HEK293T (cell line): Measurements from ENCODE around the gene VPS9D1.

Experiments used
- CTCF ChIA-PET: fragments of 350-600 bp; formaldehyde crosslinking; extraction: SDS; loops from one replicate; lab custom pipeline; 2021; ENCODE audit warnings: antibody characterized with exemption, inconsistent platforms; lab: Yijun Ruan, JAX
- POLR2A ChIA-PET: fragments of 350-600 bp; formaldehyde crosslinking; extraction: SDS; loops from one replicate; lab custom pipeline; 2020; ENCODE audit warnings: antibody characterized with exemption, inconsistent platforms; lab: Yijun Ruan, JAX
- DNase-seq: peaks from one replicate; pipeline ENCODE4 v3.0.0; 2012; ENCODE audit warnings: mixed read lengths; ENCODE audit errors: extremely low spot score
- ARNT ChIP-seq: fragments of 450-650 bp; IDR thresholded peaks from 2 replicates; pipeline ENCODE4 v1.6.1; 2017; ENCODE audit warnings: mild to moderate bottlenecking
- BHLHE40 ChIP-seq: fragments of 450-650 bp; IDR thresholded peaks from 2 replicates; pipeline ENCODE4 v1.6.1; 2016; ENCODE audit warnings: mild to moderate bottlenecking, moderate library complexity, borderline replicate concordance
- CTBP1 ChIP-seq: fragments of 450-650 bp; IDR thresholded peaks from 2 replicates; pipeline ENCODE4 v1.6.1; 2016; ENCODE audit warnings: borderline replicate concordance
- ELF4 ChIP-seq: fragments of 450-650 bp; IDR thresholded peaks from 2 replicates; pipeline ENCODE4 v1.6.1; 2017; ENCODE audit warnings: antibody characterized with exemption
- FOXA1 ChIP-seq: fragments of 450-650 bp; IDR thresholded peaks from 2 replicates; pipeline ENCODE4 v1.6.1; 2016; ENCODE audit warnings: mild to moderate bottlenecking
- FOXK2 ChIP-seq: fragments of 450-650 bp; IDR thresholded peaks from 2 replicates; pipeline ENCODE4 v1.6.1; 2016; ENCODE audit warnings: mild to moderate bottlenecking
- FOXM1 ChIP-seq: fragments of 450-650 bp; IDR thresholded peaks from 2 replicates; pipeline ENCODE4 v1.6.1; 2017; ENCODE audit warnings: mild to moderate bottlenecking, borderline replicate concordance
- HDGF ChIP-seq: fragments of 450-650 bp; IDR thresholded peaks from 2 replicates; pipeline ENCODE4 v1.6.1; 2017; ENCODE audit warnings: antibody characterized with exemption, borderline replicate concordance
- L3MBTL2 ChIP-seq: fragments of 450-650 bp; conservative IDR thresholded peaks from 2 replicates; pipeline ENCODE4 v1.6.1; 2016; ENCODE audit warnings: mild to moderate bottlenecking
- LEF1 ChIP-seq: fragments of 450-650 bp; IDR thresholded peaks from 2 replicates; pipeline ENCODE4 v1.6.1; 2017; ENCODE audit warnings: mild to moderate bottlenecking, borderline replicate concordance
- NFRKB ChIP-seq: fragments of 450-650 bp; IDR thresholded peaks from 2 replicates; pipeline ENCODE4 v1.6.1; 2016; ENCODE audit warnings: mild to moderate bottlenecking, moderate library complexity
- SP1 ChIP-seq: fragments of 450-650 bp; IDR thresholded peaks from 2 replicates; pipeline ENCODE4 v1.6.1; 2017
- SUZ12 ChIP-seq: fragments of 450-650 bp; IDR thresholded peaks from 2 replicates; pipeline ENCODE4 v1.6.1; 2016; ENCODE audit warnings: mild to moderate bottlenecking
- TARDBP ChIP-seq: fragments of 450-650 bp; IDR thresholded peaks from 2 replicates; pipeline ENCODE4 v1.6.1; 2016
- ZNF384 ChIP-seq: fragments of 450-650 bp; IDR thresholded peaks from 2 replicates; pipeline ENCODE4 v1.6.1; 2016
- TF ChIP-seq, protein P1 (sequence below): fragments of 450-650 bp; IDR thresholded peaks from 2 replicates; pipeline ENCODE4 v1.6.1; 2016

Gene VPS9D1

GRCh38 chr16:89708481-89708931 is 12.2 kb downstream of the VPS9D1 start:
- no peak for DNase-seq
- no peak for TF ChIP-seq FOXA1
- no peak for TF ChIP-seq ELF4
- no peak for TF ChIP-seq LEF1
- TF ChIP-seq TARDBP = no peak
- TF ChIP-seq, protein P1, sequence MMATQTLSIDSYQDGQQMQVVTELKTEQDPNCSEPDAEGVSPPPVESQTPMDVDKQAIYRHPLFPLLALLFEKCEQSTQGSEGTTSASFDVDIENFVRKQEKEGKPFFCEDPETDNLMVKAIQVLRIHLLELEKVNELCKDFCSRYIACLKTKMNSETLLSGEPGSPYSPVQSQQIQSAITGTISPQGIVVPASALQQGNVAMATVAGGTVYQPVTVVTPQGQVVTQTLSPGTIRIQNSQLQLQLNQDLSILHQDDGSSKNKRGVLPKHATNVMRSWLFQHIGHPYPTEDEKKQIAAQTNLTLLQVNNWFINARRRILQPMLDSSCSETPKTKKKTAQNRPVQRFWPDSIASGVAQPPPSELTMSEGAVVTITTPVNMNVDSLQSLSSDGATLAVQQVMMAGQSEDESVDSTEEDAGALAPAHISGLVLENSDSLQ = no peak
- TF ChIP-seq SUZ12 = no peak
- TF ChIP-seq SP1 = no peak
- TF ChIP-seq CTBP1 = no peak
- no peak for TF ChIP-seq ZNF384
- TF ChIP-seq ARNT = no peak
- TF ChIP-seq HDGF = no peak
- TF ChIP-seq FOXK2 = no peak
- no peak for TF ChIP-seq BHLHE40
- no peak for TF ChIP-seq FOXM1
- no peak for TF ChIP-seq L3MBTL2
- TF ChIP-seq NFRKB = no peak
- POLR2A ChIA-PET = interaction anchor here (0.9 to 1.2 kb wide), 2 partner anchors 12 to 165 kb away, joined by 3 read pairs; partner anchors contain the start of genes TCF25 and VPS9D1
- CTCF ChIA-PET = no interaction called here

GRCh38 chr16:89707695-89708094 is 13.0 kb downstream of the VPS9D1 start:
- DNase-seq = no peak
- no peak for TF ChIP-seq SUZ12
- TF ChIP-seq CTBP1 = no peak
- TF ChIP-seq TARDBP = no peak
- TF ChIP-seq NFRKB = no peak
- TF ChIP-seq HDGF = no peak
- TF ChIP-seq ARNT = no peak
- TF ChIP-seq BHLHE40 = no peak
- TF ChIP-seq SP1 = no peak
- no peak for TF ChIP-seq FOXK2
- TF ChIP-seq ELF4 = no peak
- TF ChIP-seq FOXA1 = no peak
- no peak for TF ChIP-seq ZNF384
- TF ChIP-seq, protein P1 = no peak
- CTCF ChIA-PET = no interaction called here
- POLR2A ChIA-PET = interaction anchor here (1.8 to 2.2 kb wide), 2 partner anchors 9 to 13 kb away, joined by 5 to 14 read pairs; no protein-coding TSS in a partner anchor

- TF ChIP-seq, protein P1 = no peak
- TF ChIP-seq LEF1 (no peak), FOXA1 (no peak), TARDBP (no peak), FOXK2 (no peak), SUZ12 (no peak), ARNT (no peak), HDGF (no peak), ZNF384 (no peak), SP1 (no peak), FOXM1 (no peak), BHLHE40 (no peak), ELF4 (no peak), CTBP1 (no peak), L3MBTL2 (no peak)
- POLR2A ChIA-PET = interaction anchor here (0.7 to 2.2 kb wide), 11 partner anchors 8 to 166 kb away, joined by 3 to 14 read pairs (median 4); partner anchors contain the start of genes CDK10, TCF25 and VPS9D1
- CTCF ChIA-PET = interaction anchor here (0.7 to 2.4 kb wide), 10 partner anchors 8 to 212 kb away, joined by 3 to 10 read pairs (median 4); partner anchors contain the start of genes CDK10 and MC1R
- no peak for DNase-seq
These were observed 14.0 kb downstream of the VPS9D1 start for GRCh38 chr16:89706518-89707260.

DNA sequence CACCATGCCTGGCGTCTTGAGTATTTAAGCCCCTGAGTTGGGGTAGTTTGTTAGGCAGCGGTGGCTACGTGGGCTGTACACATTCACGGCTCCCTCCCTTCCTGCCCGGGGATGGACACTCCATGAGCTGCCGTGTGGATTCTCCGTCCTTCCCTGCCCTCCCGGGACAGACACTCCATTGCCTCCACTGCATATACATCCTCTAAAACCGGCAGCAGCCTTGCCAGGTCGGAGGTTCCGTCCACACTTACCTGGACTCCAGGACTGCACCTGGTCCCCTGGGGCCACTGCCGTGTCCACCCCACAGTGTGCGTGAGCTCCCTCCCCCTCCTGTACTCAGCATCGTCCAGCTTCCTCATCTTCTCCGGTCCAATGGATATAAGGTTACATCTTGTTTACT is 15.7 kb downstream of the VPS9D1 start:
- POLR2A ChIA-PET = interaction anchor here (0.5 to 1.3 kb wide), 4 partner anchors 9 to 1584 kb away, joined by 3 to 8 read pairs (median 4); partner anchors contain the start of gene VPS9D1
- CTCF ChIA-PET = interaction anchor here (0.8 to 2.4 kb wide), 3 partner anchors 10 to 89 kb away, joined by 4 to 10 read pairs (median 5); no protein-coding TSS in a partner anchor
- TF ChIP-seq ARNT (no peak), CTBP1 (no peak), ELF4 (no peak)
- no peak for DNase-seq

DNA sequence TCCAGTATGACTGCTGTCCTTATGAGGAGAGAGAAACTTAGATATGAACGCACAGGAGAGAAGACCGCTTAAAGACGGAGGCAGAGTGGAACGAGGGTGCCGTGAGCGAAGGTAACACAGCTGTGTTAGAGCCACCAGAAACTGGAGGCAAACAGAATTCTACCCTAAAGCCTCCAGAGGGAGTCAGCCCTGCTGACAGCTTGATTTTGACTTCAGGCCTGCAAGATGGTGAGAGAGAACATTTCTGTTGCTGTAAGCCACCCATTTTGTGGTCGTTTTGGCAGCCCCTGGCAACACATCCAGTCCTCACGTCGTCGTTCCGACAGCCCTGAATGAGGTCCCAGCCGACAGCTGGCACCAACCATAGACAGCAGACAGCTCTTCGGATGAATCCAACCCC is 16.4 kb downstream of the VPS9D1 start:
- no peak for DNase-seq
- ChIA-PET POLR2A (interaction anchor here (0.5 to 0.7 kb wide), 2 partner anchors 159 to 1583 kb away, joined by 3 to 4 read pairs; no protein-coding TSS in a partner anchor), CTCF (no interaction called here)
- TF ChIP-seq SP1 (no peak), ARNT (no peak), FOXM1 (no peak), FOXA1 (no peak), SUZ12 (no peak), FOXK2 (no peak), HDGF (no peak), LEF1 (no peak), CTBP1 (no peak), ZNF384 (no peak), L3MBTL2 (no peak), ELF4 (no peak), NFRKB (no peak), TARDBP (no peak), BHLHE40 (no peak)
- TF ChIP-seq, protein P1 = no peak
